Astrocyte of the cerebellum (primary cell): Measurements from ENCODE around the gene CYYR1.

Experiments used
- DNase-seq: peaks from one replicate; pipeline ENCODE4 v3.0.0-alpha.2; 2011; ENCODE audit warnings: low read depth
- H3K4me3 ChIP-seq: 2 replicates; pipeline ENCODE4 v1.5.1; 2011; ENCODE audit warnings: mild to moderate bottlenecking, low read depth, low read length, moderate library complexity
- in situ Hi-C: cut with HindIII; loops from 2 replicates; pipeline ENCODE4 v1.10.0; 2017; ENCODE audit warnings: low sequenced_read_pairs
- TF ChIP-seq, protein P1 (sequence below): IDR thresholded peaks from 2 replicates; pipeline ENCODE4 v1.5.1; 2012; ENCODE audit warnings: low read length, low read depth, moderate library complexity, mild to moderate bottlenecking; ENCODE audit errors: missing control alignments

CYYR1 gene

DNA sequence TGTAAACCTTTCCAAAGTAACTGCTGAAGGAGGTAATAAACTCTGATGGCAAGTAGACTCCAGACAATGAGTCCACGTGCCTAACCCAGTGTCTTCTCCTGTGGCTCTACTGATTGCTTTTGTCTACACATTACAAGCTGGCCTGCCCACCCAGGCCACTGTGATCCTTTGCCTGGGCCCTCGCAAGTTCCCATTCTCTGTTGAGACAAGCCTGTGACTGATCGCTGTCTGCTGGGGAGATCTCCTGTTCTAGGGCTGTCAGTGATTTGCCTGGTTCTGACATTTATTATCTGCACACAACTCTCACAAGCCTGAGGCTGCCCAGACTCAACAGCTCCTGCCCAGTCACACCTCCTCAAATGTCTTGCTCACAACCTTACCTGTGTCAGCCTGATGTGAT is 81.4 kb downstream of the CYYR1 start:
- no peak overlapping the region for H3K4me3 ChIP-seq
- TF ChIP-seq, protein P1, sequence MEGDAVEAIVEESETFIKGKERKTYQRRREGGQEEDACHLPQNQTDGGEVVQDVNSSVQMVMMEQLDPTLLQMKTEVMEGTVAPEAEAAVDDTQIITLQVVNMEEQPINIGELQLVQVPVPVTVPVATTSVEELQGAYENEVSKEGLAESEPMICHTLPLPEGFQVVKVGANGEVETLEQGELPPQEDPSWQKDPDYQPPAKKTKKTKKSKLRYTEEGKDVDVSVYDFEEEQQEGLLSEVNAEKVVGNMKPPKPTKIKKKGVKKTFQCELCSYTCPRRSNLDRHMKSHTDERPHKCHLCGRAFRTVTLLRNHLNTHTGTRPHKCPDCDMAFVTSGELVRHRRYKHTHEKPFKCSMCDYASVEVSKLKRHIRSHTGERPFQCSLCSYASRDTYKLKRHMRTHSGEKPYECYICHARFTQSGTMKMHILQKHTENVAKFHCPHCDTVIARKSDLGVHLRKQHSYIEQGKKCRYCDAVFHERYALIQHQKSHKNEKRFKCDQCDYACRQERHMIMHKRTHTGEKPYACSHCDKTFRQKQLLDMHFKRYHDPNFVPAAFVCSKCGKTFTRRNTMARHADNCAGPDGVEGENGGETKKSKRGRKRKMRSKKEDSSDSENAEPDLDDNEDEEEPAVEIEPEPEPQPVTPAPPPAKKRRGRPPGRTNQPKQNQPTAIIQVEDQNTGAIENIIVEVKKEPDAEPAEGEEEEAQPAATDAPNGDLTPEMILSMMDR: no peak
- in situ Hi-C loops: no loop called here
- DNase-seq: no peak

DNA sequence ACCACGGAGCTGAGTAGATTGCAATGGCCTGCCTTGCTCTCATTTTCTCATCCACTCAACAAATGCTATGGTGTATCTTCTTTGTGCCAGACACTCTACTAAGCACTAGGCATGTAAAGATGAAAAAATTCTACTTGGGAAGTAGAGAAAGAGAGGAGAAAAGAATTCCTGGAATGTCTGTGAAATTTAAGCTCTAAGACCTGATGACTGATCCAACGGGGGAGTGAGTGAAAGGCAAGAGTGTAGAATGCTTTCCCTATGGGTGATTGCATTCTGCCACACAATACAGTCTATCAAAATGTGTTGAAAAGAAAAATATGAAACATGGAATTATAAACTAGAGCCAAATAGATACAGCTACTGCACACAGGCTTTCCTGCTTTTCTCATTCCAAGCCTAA is 82.3 kb downstream of the CYYR1 start:
- TF ChIP-seq, protein P1: no peak
- in situ Hi-C loops: no loop called here
- DNase-seq: peak; percentile 20
- no peak overlapping the region for H3K4me3 ChIP-seq

DNA sequence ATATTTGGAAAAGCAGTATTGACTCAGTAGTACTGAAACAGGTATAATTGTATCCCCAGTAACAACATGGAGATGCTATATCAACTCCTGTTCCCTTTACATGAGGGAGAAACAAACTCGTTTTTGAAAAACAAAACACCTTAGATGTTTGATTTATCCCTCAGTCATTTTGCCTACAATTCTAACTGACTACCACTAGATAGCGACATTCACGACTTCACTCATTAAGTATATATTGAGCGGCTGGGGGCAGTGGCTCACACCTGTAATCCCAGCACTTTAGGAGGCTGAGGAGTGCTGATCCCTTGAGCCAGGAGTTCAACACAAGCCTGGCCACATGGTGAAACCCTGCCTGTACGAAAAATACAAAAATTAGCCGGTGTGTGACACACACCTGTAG is 83.3 kb downstream of the CYYR1 start:
- H3K4me3 ChIP-seq: no peak overlapping the region
- no peak for DNase-seq
- TF ChIP-seq, protein P1: no peak
- in situ Hi-C loops: no loop called here

DNA sequence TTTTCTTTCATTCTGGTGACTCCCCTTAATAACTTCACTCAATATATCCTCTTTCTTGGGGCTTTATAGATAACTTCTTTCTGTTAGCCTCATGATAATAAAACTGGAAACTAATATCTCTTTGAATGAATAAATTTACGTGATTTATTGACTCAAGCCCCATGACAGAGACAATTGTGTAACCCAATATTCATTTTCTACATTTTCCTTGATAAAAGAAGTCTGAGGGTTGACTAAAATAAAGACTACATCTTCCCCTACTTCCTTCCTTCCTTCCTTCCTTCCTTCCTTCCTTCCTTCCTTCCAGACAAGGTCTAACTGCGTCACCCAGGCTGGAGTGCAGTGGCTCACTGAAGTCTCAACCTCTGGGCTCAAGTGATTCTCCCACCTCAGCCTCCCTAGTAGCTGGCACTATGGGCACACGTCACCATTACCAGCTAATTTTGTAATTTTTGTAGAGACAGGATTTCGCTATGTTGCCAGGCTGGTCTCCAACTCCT is 85.1 kb downstream of the CYYR1 start:
- TF ChIP-seq, protein P1: no peak
- no peak overlapping the region for H3K4me3 ChIP-seq
- in situ Hi-C loops: no loop called here
- DNase-seq: no peak

DNA sequence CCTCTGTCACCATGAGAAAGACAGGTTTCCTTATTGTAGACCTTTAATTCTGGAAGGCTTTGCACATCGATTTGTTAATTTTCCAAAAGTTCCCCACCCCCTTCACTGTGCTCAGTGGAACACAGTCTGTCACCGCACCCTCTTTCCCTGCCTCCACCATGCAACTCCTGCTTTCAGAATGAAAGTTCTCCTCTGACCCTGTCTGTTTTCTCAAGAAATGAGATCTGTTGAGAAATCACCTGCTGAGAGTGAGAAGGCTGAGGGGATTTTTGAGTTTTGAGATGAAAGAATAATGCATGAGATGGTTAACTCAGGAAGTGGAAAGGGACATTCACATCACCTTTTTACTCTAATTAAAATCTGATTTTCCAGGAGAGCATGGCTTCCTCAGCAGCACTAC is 99.6 kb downstream of the CYYR1 start:
- TF ChIP-seq, protein P1: no peak
- in situ Hi-C loops: no loop called here
- no peak overlapping the region for H3K4me3 ChIP-seq
- DNase-seq: no peak

DNA sequence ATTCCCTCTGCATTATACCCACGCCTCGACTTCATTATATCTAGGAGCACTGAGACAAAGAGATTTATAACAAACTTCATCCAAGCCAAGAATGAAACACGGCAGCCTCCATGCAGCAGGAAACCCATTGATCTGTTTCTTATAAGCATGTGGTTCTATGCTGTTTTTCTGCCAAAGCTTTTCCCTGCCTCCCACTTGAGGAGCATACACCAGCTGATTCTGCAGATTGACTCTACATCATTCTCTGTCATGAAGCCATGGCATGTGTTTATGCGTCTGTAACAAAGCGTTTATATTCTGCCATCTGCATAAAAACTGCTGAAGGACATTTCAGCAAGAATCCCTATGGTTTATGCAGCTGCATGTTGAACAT is 102.0 kb downstream of the CYYR1 start:
- in situ Hi-C loops: no loop called here

More for the DNA sequence above, 102.0 kb downstream of the CYYR1 start:
- DNase-seq: no peak
- H3K4me3 ChIP-seq: no peak overlapping the region
- TF ChIP-seq, protein P1: no peak
